Measurements from ENCODE around the gene GALNT14.

DNA sequence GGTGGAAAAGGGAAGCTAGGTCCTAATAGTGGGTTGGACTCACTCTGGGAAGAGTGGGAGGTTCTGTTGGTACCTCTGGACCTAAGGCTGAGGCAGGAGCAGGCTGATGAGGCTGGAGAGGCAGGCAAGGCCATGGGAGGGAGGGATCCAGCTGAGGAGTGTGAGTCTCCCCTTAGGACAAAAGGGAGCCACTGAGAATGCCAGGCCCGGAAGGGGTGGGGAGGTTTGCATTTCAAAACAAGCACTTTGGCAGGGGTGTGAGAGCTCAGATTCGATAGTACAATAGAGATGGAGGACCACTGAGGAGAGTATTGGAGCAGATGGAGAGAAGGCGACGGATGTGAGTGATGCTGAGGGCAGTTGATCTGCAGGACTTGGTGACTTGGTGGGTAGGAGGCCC lies 198.9 kb downstream of the GALNT14 start:
- TF ChIP-seq, protein P1, sequence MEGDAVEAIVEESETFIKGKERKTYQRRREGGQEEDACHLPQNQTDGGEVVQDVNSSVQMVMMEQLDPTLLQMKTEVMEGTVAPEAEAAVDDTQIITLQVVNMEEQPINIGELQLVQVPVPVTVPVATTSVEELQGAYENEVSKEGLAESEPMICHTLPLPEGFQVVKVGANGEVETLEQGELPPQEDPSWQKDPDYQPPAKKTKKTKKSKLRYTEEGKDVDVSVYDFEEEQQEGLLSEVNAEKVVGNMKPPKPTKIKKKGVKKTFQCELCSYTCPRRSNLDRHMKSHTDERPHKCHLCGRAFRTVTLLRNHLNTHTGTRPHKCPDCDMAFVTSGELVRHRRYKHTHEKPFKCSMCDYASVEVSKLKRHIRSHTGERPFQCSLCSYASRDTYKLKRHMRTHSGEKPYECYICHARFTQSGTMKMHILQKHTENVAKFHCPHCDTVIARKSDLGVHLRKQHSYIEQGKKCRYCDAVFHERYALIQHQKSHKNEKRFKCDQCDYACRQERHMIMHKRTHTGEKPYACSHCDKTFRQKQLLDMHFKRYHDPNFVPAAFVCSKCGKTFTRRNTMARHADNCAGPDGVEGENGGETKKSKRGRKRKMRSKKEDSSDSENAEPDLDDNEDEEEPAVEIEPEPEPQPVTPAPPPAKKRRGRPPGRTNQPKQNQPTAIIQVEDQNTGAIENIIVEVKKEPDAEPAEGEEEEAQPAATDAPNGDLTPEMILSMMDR (conservative IDR thresholded peaks at IDR 0.05; ENCODE audit: low read length) = no peak
- TF ChIP-seq EZH2phosphoT487 (IDR thresholded peaks at IDR 0.05; ENCODE audit: borderline replicate concordance) = no peak
